ENCODE data around the gene IMMP2L.
"Not testable (repeated sequence)": the region's sequence is repeated elsewhere in the genome, so short reads cannot be mapped to it uniquely, and the experiment has no call there.

Gene IMMP2L

GRCh38 chr7:111324776-111325175 is 237.5 kb downstream of the IMMP2L start:
- Histone ChIP-seq H3K27me3 (ENCODE audit: control insufficient read depth, insufficient read depth, low read length, poor library complexity, severe bottlenecking) (no peaks in the 10 kb centered on the region), H3K36me3 (ENCODE audit: control insufficient read depth, insufficient read depth, low read length) (no peaks in the 10 kb centered on the region), H3K27ac (ENCODE audit: insufficient read depth, low read depth, low read length, poor library complexity, severe bottlenecking) (no peak overlapping the region), H3K4me1 (ENCODE audit: control insufficient read depth, insufficient read depth, low read length) (no peaks in the 10 kb centered on the region), H3K4me3 (ENCODE audit: insufficient read depth, low read depth, low read length) (no peak overlapping the region), H3K9me3 (ENCODE audit: control insufficient read depth, low read length) (no peaks in the 10 kb centered on the region)

GRCh38 chr7:111324228-111324627 is 238.1 kb downstream of the IMMP2L start:
- no peaks in the 10 kb centered on the region for H3K9me3 ChIP-seq (ENCODE audit: control insufficient read depth, low read length)
- no peak overlapping the region for H3K4me3 ChIP-seq (ENCODE audit: insufficient read depth, low read depth, low read length)

GRCh38 chr7:111323670-111324069 is 238.6 kb downstream of the IMMP2L start:
- H3K36me3 ChIP-seq (ENCODE audit: control insufficient read depth, insufficient read depth, low read length); H3K9me3 ChIP-seq (ENCODE audit: control insufficient read depth, low read length); H3K4me3 ChIP-seq (ENCODE audit: insufficient read depth, low read depth, low read length); H3K4me1 ChIP-seq (ENCODE audit: control insufficient read depth, insufficient read depth, low read length); H3K27me3 ChIP-seq (ENCODE audit: control insufficient read depth, insufficient read depth, low read length, poor library complexity, severe bottlenecking); H3K27ac ChIP-seq (ENCODE audit: insufficient read depth, low read depth, low read length, poor library complexity, severe bottlenecking): not testable (repeated sequence)
- 88 to 93% methylated on average over 3 of the region's 3 CpGs for WGBS, 2 experiments

More at GRCh38 chr7:111324228-111324627, 238.1 kb downstream of the IMMP2L start:
- no peaks in the 10 kb centered on the region for H3K27me3 ChIP-seq (ENCODE audit: control insufficient read depth, insufficient read depth, low read length, poor library complexity, severe bottlenecking)
- H3K4me1 ChIP-seq (ENCODE audit: control insufficient read depth, insufficient read depth, low read length), result no peaks in the 10 kb centered on the region
- H3K36me3 ChIP-seq (ENCODE audit: control insufficient read depth, insufficient read depth, low read length), result no peaks in the 10 kb centered on the region
- no peak overlapping the region for H3K27ac ChIP-seq (ENCODE audit: insufficient read depth, low read depth, low read length, poor library complexity, severe bottlenecking)

GRCh38 chr7:111320133-111320532 is 242.2 kb downstream of the IMMP2L start:
- Histone ChIP-seq H3K36me3 (ENCODE audit: control insufficient read depth, insufficient read depth, low read length) (no peaks in the 10 kb centered on the region), H3K27ac (ENCODE audit: insufficient read depth, low read depth, low read length, poor library complexity, severe bottlenecking) (no peak overlapping the region), H3K9me3 (ENCODE audit: control insufficient read depth, low read length) (no peaks in the 10 kb centered on the region), H3K27me3 (ENCODE audit: control insufficient read depth, insufficient read depth, low read length, poor library complexity, severe bottlenecking) (no peaks in the 10 kb centered on the region), H3K4me1 (ENCODE audit: control insufficient read depth, insufficient read depth, low read length) (no peaks in the 10 kb centered on the region), H3K4me3 (ENCODE audit: insufficient read depth, low read depth, low read length) (no peak overlapping the region)

- no peaks in the 10 kb centered on the region for H3K36me3 ChIP-seq (ENCODE audit: control insufficient read depth, insufficient read depth, low read length)
- H3K4me1 ChIP-seq (ENCODE audit: control insufficient read depth, insufficient read depth, low read length), result no peaks in the 10 kb centered on the region
- H3K9me3 ChIP-seq (ENCODE audit: control insufficient read depth, low read length), result no peaks in the 10 kb centered on the region
- H3K27me3 ChIP-seq (ENCODE audit: control insufficient read depth, insufficient read depth, low read length, poor library complexity, severe bottlenecking), result no peaks in the 10 kb centered on the region
- H3K27ac ChIP-seq (ENCODE audit: insufficient read depth, low read depth, low read length, poor library complexity, severe bottlenecking), result no peak overlapping the region
- H3K4me3 ChIP-seq (ENCODE audit: insufficient read depth, low read depth, low read length), result no peak overlapping the region
These were observed 249.3 kb downstream of the IMMP2L start for GRCh38 chr7:111312966-111313365.

GRCh38 chr7:111308691-111309090 is 253.6 kb downstream of the IMMP2L start:
- Histone ChIP-seq H3K36me3 (ENCODE audit: control insufficient read depth, insufficient read depth, low read length) (no peaks in the 10 kb centered on the region), H3K27ac (ENCODE audit: insufficient read depth, low read depth, low read length, poor library complexity, severe bottlenecking) (no peak overlapping the region), H3K27me3 (ENCODE audit: control insufficient read depth, insufficient read depth, low read length, poor library complexity, severe bottlenecking) (no peaks in the 10 kb centered on the region), H3K9me3 (ENCODE audit: control insufficient read depth, low read length) (no peaks in the 10 kb centered on the region), H3K4me1 (ENCODE audit: control insufficient read depth, insufficient read depth, low read length) (no peaks in the 10 kb centered on the region), H3K4me3 (ENCODE audit: insufficient read depth, low read depth, low read length) (no peak overlapping the region)
- no CpG with 5 or more reads among the region's 1 CpG for WGBS, 2 experiments

GRCh38 chr7:111301891-111302290 is 260.4 kb downstream of the IMMP2L start:
- H3K9me3 ChIP-seq (ENCODE audit: control insufficient read depth, low read length), result no peaks in the 10 kb centered on the region
- H3K4me3 ChIP-seq (ENCODE audit: insufficient read depth, low read depth, low read length), result no peak overlapping the region
- no CpG with 5 or more reads among the region's 1 CpG for WGBS, 2 experiments
- no peaks in the 10 kb centered on the region for H3K27me3 ChIP-seq (ENCODE audit: control insufficient read depth, insufficient read depth, low read length, poor library complexity, severe bottlenecking)
- no peaks in the 10 kb centered on the region for H3K36me3 ChIP-seq (ENCODE audit: control insufficient read depth, insufficient read depth, low read length)
- no peak overlapping the region for H3K27ac ChIP-seq (ENCODE audit: insufficient read depth, low read depth, low read length, poor library complexity, severe bottlenecking)
- H3K4me1 ChIP-seq (ENCODE audit: control insufficient read depth, insufficient read depth, low read length), result no peaks in the 10 kb centered on the region

GRCh38 chr7:111294494-111294893 is 267.8 kb downstream of the IMMP2L start:
- Histone ChIP-seq H3K9me3 (ENCODE audit: control insufficient read depth, low read length) (no peaks in the 10 kb centered on the region), H3K4me1 (ENCODE audit: control insufficient read depth, insufficient read depth, low read length) (no peaks in the 10 kb centered on the region), H3K36me3 (ENCODE audit: control insufficient read depth, insufficient read depth, low read length) (no peaks in the 10 kb centered on the region), H3K4me3 (ENCODE audit: insufficient read depth, low read depth, low read length) (no peak overlapping the region), H3K27me3 (ENCODE audit: control insufficient read depth, insufficient read depth, low read length, poor library complexity, severe bottlenecking) (no peaks in the 10 kb centered on the region), H3K27ac (ENCODE audit: insufficient read depth, low read depth, low read length, poor library complexity, severe bottlenecking) (no peak overlapping the region)
- WGBS, 2 experiments, result 97% methylated on average over 2 to 3 of the region's 4 CpGs

- H3K27me3 ChIP-seq (ENCODE audit: control insufficient read depth, insufficient read depth, low read length, poor library complexity, severe bottlenecking), result no peaks in the 10 kb centered on the region
- H3K27ac ChIP-seq (ENCODE audit: insufficient read depth, low read depth, low read length, poor library complexity, severe bottlenecking), result no peak overlapping the region
- H3K4me1 ChIP-seq (ENCODE audit: control insufficient read depth, insufficient read depth, low read length), result no peaks in the 10 kb centered on the region
- 82 to 89% methylated on average over 1 of the region's 1 CpG for WGBS, 2 experiments
- H3K4me3 ChIP-seq (ENCODE audit: insufficient read depth, low read depth, low read length), result no peak overlapping the region
- no peaks in the 10 kb centered on the region for H3K36me3 ChIP-seq (ENCODE audit: control insufficient read depth, insufficient read depth, low read length)
- H3K9me3 ChIP-seq (ENCODE audit: control insufficient read depth, low read length), result no peaks in the 10 kb centered on the region
These were observed 270.2 kb downstream of the IMMP2L start for GRCh38 chr7:111292026-111292470.

GRCh38 chr7:111290982-111291381 is 271.3 kb downstream of the IMMP2L start:
- WGBS, 2 experiments, result 92 to 94% methylated on average over 1 of the region's 1 CpG
- Histone ChIP-seq H3K27ac (ENCODE audit: insufficient read depth, low read depth, low read length, poor library complexity, severe bottlenecking) (no peak overlapping the region), H3K36me3 (ENCODE audit: control insufficient read depth, insufficient read depth, low read length) (no peaks in the 10 kb centered on the region), H3K4me1 (ENCODE audit: control insufficient read depth, insufficient read depth, low read length) (no peaks in the 10 kb centered on the region), H3K27me3 (ENCODE audit: control insufficient read depth, insufficient read depth, low read length, poor library complexity, severe bottlenecking) (no peaks in the 10 kb centered on the region), H3K4me3 (ENCODE audit: insufficient read depth, low read depth, low read length) (no peak overlapping the region), H3K9me3 (ENCODE audit: control insufficient read depth, low read length) (no peaks in the 10 kb centered on the region)

GRCh38 chr7:111290419-111290818 is 271.9 kb downstream of the IMMP2L start:
- Histone ChIP-seq H3K4me1 (ENCODE audit: control insufficient read depth, insufficient read depth, low read length) (no peaks in the 10 kb centered on the region), H3K27me3 (ENCODE audit: control insufficient read depth, insufficient read depth, low read length, poor library complexity, severe bottlenecking) (no peaks in the 10 kb centered on the region), H3K4me3 (ENCODE audit: insufficient read depth, low read depth, low read length) (no peak overlapping the region), H3K9me3 (ENCODE audit: control insufficient read depth, low read length) (no peaks in the 10 kb centered on the region), H3K27ac (ENCODE audit: insufficient read depth, low read depth, low read length, poor library complexity, severe bottlenecking) (no peak overlapping the region), H3K36me3 (ENCODE audit: control insufficient read depth, insufficient read depth, low read length) (no peaks in the 10 kb centered on the region)
- 88% methylated on average over 1 of the region's 1 CpG; no CpG with 5 or more reads in 1 of the 2 experiments for WGBS, 2 experiments
